WTC11 (cell line): ENCODE measurements around the gene LENG8. TPM values are rescaled to one million over a fixed set of nuclear protein-coding genes. Genes with fewer than 3 reads are reported as not detected.

Experiments
- ATAC-seq: fragments of 200-7000 bp; cut with Tn5 transposase; 2 replicates; pipeline ENCODE4 v1.10.0; 2021; ENCODE audit warnings: mild to moderate bottlenecking, moderate library complexity
- CTCF ChIA-PET: fragments of 300-600 bp; sonication (Branson Sonifier 250); formaldehyde crosslinking; loops from one replicate; lab custom pipeline; 2021; ENCODE audit warnings: antibody characterized with exemption; lab: Charles Lee
- POLR2A ChIA-PET: fragments of 350-600 bp; sonication (Branson Sonifier 250); formaldehyde crosslinking; loops from one replicate; lab custom pipeline; 2021; ENCODE audit warnings: antibody characterized with exemption; lab: Charles Lee
- DNase-seq: peaks from one replicate; pipeline ENCODE4 v3.0.0; 2021; ENCODE audit warnings: low spot score
- H3K27ac Mint-ChIP-seq: 2 replicates; pipeline ENCODE4 v1.8.0; 2021; ENCODE audit warnings: mixed read lengths
- H3K27me3 Mint-ChIP-seq: 2 replicates; pipeline ENCODE4 v1.8.0; 2021; ENCODE audit warnings: low read depth, mild to moderate bottlenecking, moderate library complexity, mixed read lengths
- H3K36me3 Mint-ChIP-seq: 2 replicates; pipeline ENCODE4 v1.8.0; 2021; ENCODE audit warnings: mixed read lengths
- H3K4me1 Mint-ChIP-seq: 2 replicates; pipeline ENCODE4 v1.8.0; 2022; ENCODE audit warnings: mixed read lengths
- H3K4me3 Mint-ChIP-seq: 2 replicates; pipeline ENCODE4 v1.8.0; 2021; ENCODE audit warnings: mild to moderate bottlenecking, moderate library complexity, mixed read lengths
- H3K9me3 Mint-ChIP-seq: 2 replicates; pipeline ENCODE4 v1.8.0; 2021; ENCODE audit warnings: mixed read lengths
- ARID4B ChIP-seq: sonication (generic); formaldehyde crosslinking; IDR thresholded peaks from 2 replicates; pipeline ENCODE4 v1.8.0; 2023; ENCODE audit warnings: missing genetic modification reagents, mild to moderate bottlenecking, borderline replicate concordance
- ATF1 ChIP-seq: sonication (generic); formaldehyde crosslinking; IDR thresholded peaks from 2 replicates; pipeline ENCODE4 v1.8.1; 2023; ENCODE audit warnings: mild to moderate bottlenecking, moderate library complexity, missing genetic modification reagents
- CDX4 ChIP-seq: fragments of 250-450 bp; sonication (Bioruptor Pico); IDR thresholded peaks from 2 replicates; pipeline ENCODE4 v1.9.0; 2021; ENCODE audit warnings: moderate library complexity, mild to moderate bottlenecking, inconsistent platforms, borderline replicate concordance
- CTCF ChIP-seq: fragments of 200-600 bp; IDR thresholded peaks from 2 replicates; pipeline ENCODE4 v1.8.0; 2022; ENCODE audit warnings: antibody characterized with exemption
- IRF1 ChIP-seq: sonication (generic); formaldehyde crosslinking; IDR thresholded peaks from 2 replicates; pipeline ENCODE4 v1.8.0; 2023; ENCODE audit warnings: missing genetic modification reagents
- MAX ChIP-seq: sonication (generic); formaldehyde crosslinking; IDR thresholded peaks from 2 replicates; pipeline ENCODE4 v1.8.0; 2022; ENCODE audit warnings: mild to moderate bottlenecking, missing genetic modification reagents
- NR3C1 ChIP-seq: sonication (generic); formaldehyde crosslinking; conservative IDR thresholded peaks from 2 replicates; pipeline ENCODE4 v1.8.1; 2023; ENCODE audit warnings: low read depth, mild to moderate bottlenecking, missing genetic modification reagents
- PRRX2 ChIP-seq: fragments of 250-450 bp; sonication (Bioruptor Pico); IDR thresholded peaks from 2 replicates; pipeline ENCODE4 v1.8.0; 2021; ENCODE audit warnings: mild to moderate bottlenecking
- SOX15 ChIP-seq: fragments of 250-450 bp; sonication (Bioruptor Pico); IDR thresholded peaks from 2 replicates; pipeline ENCODE4 v1.9.0; 2021; ENCODE audit warnings: mild to moderate bottlenecking
- TCF7 ChIP-seq: sonication (generic); formaldehyde crosslinking; IDR thresholded peaks from 2 replicates; pipeline ENCODE4 v1.8.0; 2022; ENCODE audit warnings: mild to moderate bottlenecking, low read depth, missing genetic modification reagents, moderate library complexity
- TEAD1 ChIP-seq: sonication (generic); formaldehyde crosslinking; IDR thresholded peaks from 2 replicates; pipeline ENCODE4 v1.8.0; 2022; ENCODE audit warnings: mild to moderate bottlenecking, missing genetic modification reagents
- ZNF532 ChIP-seq: fragments of 250-450 bp; sonication (Bioruptor Pico); IDR thresholded peaks from 2 replicates; pipeline ENCODE4 v1.9.0; 2021; ENCODE audit warnings: mild to moderate bottlenecking, borderline replicate concordance
- ZNF671 ChIP-seq: fragments of 250-450 bp; sonication (Bioruptor Pico); IDR thresholded peaks from 2 replicates; pipeline ENCODE4 v1.8.0; 2021; ENCODE audit warnings: mild to moderate bottlenecking
- total RNA-seq: library from RNA; stranded (reverse); gene quantifications from 3 replicates; pipeline ENCODE4 v1.2.3, GENCODE V29; 2021

LENG8 gene
- total RNA-seq, 1 experiment from 2014 or later = 175 TPM

- ChIA-PET POLR2A (no interaction called here), CTCF (interaction anchor here (1.1 kb wide), 1 partner anchor 412 kb away, joined by 3 read pairs; no protein-coding TSS in a partner anchor)
- no peak for DNase-seq
- Mint-ChIP-seq H3K27me3 (peaks cover 62% of the 10 kb centered on the region), H3K27ac (no peak overlapping the region), H3K36me3 (no peaks in the 10 kb centered on the region), H3K9me3 (no peaks in the 10 kb centered on the region), H3K4me3 (peak overlapping the region; percentile 63), H3K4me1 (peaks cover 26% of the 10 kb centered on the region)
- no peak for TF ChIP-seq IRF1 (CRISPR knock-in tag)
- TF ChIP-seq MAX = no peak
- TF ChIP-seq PRRX2 (CRISPR knock-in tag) = no peak
- no peak for TF ChIP-seq NR3C1 (CRISPR knock-in tag)
- TF ChIP-seq TEAD1 = no peak
- no peak for TF ChIP-seq ZNF671
- no peak for TF ChIP-seq ZNF532 (CRISPR knock-in tag)
- TF ChIP-seq CDX4 = no peak
- TF ChIP-seq TCF7 (CRISPR knock-in tag) = no peak
- TF ChIP-seq CTCF = no peak
- no peak for TF ChIP-seq ATF1 (CRISPR knock-in tag)
- no peak for TF ChIP-seq ARID4B (CRISPR knock-in tag)
- TF ChIP-seq SOX15 = no peak
- no peak for ATAC-seq
Observed at GRCh38 chr19:54469496-54469934, 20.5 kb downstream of the LENG8 start.
